ENCODE results near the gene CXCL1.

CXCL1 gene

DNA sequence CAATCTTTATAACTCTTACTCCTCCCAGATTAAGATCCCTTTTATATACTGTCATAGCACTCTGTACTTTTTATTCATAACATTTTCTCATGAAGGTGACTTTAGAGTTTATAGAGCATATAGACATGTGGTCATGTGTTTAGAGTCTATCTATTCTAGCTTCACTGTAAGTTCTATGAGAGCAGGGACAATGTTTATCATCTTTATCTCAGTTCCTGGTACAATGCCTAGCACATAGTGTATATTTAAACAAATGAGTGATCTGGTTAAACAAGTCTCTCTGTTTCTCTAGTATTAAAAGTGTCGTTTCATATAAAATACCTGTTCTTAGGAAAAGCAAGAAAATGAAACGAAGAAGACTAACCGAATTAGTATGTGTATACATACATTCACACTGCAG is 29.5 kb upstream of the CXCL1 start:
- DNase-seq: no peak
- TF ChIP-seq CTCF (IDR thresholded peaks at IDR 0.05): no peak
- Mint-ChIP-seq H3K27me3 (ENCODE audit: low read depth, poor library complexity) (peaks cover 52% of the 10 kb centered on the region), H3K27ac (no peak overlapping the region), H3K36me3 (ENCODE audit: low read depth) (no peaks in the 10 kb centered on the region), H3K4me3 (no peak overlapping the region), H3K4me1 (no peaks in the 10 kb centered on the region), H3K9me3 (peaks cover 5% of the 10 kb centered on the region)

- Mint-ChIP-seq H3K9me3 (peaks cover 2% of the 10 kb centered on the region), H3K27ac (no peak overlapping the region), H3K36me3 (ENCODE audit: low read depth) (no peaks in the 10 kb centered on the region), H3K4me3 (no peak overlapping the region), H3K27me3 (ENCODE audit: low read depth, poor library complexity) (peaks cover 43% of the 10 kb centered on the region), H3K4me1 (no peaks in the 10 kb centered on the region)
- DNase-seq: no peak
- TF ChIP-seq CTCF (IDR thresholded peaks at IDR 0.05): no peak
Measured at GRCh38 chr4:73841243-73841925, 27.8 kb upstream of the CXCL1 start.

DNA sequence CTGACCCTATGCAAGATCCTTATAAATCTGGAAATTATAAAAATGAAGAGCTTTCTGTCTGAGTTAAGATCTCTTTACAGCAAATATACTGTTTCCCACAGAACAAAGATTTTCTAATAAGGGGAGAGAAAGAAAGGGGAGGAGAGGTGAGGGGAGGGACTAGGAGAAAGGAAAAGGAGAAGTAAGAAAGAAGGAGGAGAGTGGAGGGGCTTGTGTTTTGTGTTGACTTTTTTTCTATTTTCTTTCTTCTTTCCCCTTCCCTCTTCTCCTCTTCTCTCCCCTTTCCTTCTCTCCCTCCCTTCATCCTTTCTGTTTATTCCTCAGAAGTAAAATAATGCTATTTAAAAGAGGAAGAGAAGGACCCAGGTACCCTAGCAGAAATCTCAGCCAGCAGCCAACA is 26.5 kb upstream of the CXCL1 start:
- Mint-ChIP-seq H3K4me1 (no peaks in the 10 kb centered on the region), H3K27ac (no peak overlapping the region), H3K27me3 (ENCODE audit: low read depth, poor library complexity) (peaks cover 31% of the 10 kb centered on the region), H3K36me3 (ENCODE audit: low read depth) (no peaks in the 10 kb centered on the region), H3K9me3 (no peaks in the 10 kb centered on the region), H3K4me3 (no peak overlapping the region)
- no peak for TF ChIP-seq CTCF (IDR thresholded peaks at IDR 0.05)
- DNase-seq: no peak

DNA sequence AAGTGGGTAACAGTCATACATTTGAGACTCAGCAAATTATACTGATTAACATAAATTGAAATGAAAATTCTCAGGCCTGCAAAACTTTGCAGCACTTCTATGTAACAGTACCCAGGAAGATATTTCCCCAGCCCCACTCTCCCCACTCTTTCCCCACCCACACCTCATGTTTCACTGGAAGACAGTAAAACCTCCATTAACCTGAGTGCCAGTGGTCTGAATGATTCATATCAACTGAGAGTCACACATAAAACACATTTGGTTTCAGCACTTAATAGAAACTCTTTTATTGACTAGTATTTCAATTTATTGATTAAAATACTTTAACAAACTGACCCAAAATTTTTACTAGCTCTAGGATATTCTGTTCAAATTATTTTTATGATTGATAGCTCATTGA is 25.8 kb upstream of the CXCL1 start:
- TF ChIP-seq CTCF (IDR thresholded peaks at IDR 0.05): no peak
- Mint-ChIP-seq H3K27ac (no peak overlapping the region), H3K9me3 (no peaks in the 10 kb centered on the region), H3K36me3 (ENCODE audit: low read depth) (no peaks in the 10 kb centered on the region), H3K4me1 (no peaks in the 10 kb centered on the region), H3K27me3 (ENCODE audit: low read depth, poor library complexity) (peaks cover 31% of the 10 kb centered on the region), H3K4me3 (no peak overlapping the region)
- no peak for DNase-seq

GRCh38 chr4:73844345-73844744 is 24.8 kb upstream of the CXCL1 start:
- Mint-ChIP-seq H3K4me3 (no peak overlapping the region), H3K4me1 (no peaks in the 10 kb centered on the region), H3K27me3 (ENCODE audit: low read depth, poor library complexity) (peaks cover 28% of the 10 kb centered on the region), H3K27ac (no peak overlapping the region), H3K36me3 (ENCODE audit: low read depth) (no peaks in the 10 kb centered on the region), H3K9me3 (no peaks in the 10 kb centered on the region)
- no peak for DNase-seq
- no peak for TF ChIP-seq CTCF (IDR thresholded peaks at IDR 0.05)

DNA sequence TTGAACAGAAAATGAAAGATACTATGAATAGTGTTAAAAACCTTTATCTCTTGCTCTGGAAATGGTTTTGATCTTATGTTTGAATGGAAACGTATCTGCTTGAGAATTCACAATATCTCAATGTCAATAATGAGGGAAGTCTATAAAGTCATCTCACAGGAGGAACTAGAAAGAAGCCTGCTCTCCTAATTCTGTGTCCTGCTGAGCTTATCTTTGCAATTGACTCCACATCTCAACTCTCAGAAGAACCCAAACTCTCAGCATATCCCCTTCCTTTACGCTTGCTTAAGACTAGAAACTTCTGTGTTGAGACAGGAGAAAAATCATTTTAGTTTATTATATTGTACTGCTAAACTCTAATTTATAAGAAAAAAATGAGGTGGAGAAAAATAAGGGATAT is 24.4 kb upstream of the CXCL1 start:
- no peak for TF ChIP-seq CTCF (IDR thresholded peaks at IDR 0.05)
- Mint-ChIP-seq H3K4me1 (no peaks in the 10 kb centered on the region), H3K9me3 (no peaks in the 10 kb centered on the region), H3K27ac (no peak overlapping the region), H3K4me3 (no peak overlapping the region), H3K36me3 (ENCODE audit: low read depth) (no peaks in the 10 kb centered on the region), H3K27me3 (ENCODE audit: low read depth, poor library complexity) (peaks cover 23% of the 10 kb centered on the region)
- no peak for DNase-seq
